G401.6 (cell line): ENCODE measurements around the gene TFCP2L1.

ENCODE experiments used
- FAIRE-seq: peaks from 2 replicates; lab custom pipeline; 2012; peaks lifted over from hg19 to GRCh38; lab: Jason Lieb, UNC

The TFCP2L1 gene

DNA sequence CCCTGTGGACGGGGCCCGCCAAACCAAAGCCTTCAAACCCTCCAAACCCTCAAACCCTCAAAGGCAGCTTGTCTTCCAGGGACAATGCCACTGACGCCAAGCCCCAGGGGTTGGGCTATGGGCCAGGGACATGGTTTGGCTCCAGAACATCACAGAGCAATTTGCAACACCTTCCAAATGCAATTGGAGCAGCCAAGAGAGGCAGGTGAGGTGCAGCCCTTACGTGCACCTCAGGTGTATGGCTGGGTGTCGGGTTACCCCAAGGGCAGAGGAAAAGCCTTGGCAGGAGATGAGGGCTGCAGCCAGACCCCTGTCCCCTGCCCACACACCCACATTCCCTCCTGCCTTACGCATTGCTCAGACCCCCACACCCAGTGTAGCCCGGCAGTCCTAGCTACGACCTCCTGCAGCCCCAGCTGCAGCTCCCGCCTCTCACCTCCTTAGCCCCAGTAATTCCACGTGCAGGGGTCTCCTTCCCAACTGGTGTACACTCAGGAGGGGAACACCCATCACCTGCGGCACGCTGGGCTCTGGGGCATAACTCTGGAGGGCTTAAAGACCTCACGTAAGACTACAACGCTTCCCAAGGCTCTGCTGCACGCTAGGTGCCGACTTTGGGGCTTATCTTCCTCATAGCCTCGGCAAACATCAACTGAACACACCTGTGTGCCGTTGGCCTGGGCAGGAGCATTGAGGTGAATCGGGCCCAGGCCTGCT, 88.7 kb downstream of the TFCP2L1 start:
- no peak for FAIRE-seq

DNA sequence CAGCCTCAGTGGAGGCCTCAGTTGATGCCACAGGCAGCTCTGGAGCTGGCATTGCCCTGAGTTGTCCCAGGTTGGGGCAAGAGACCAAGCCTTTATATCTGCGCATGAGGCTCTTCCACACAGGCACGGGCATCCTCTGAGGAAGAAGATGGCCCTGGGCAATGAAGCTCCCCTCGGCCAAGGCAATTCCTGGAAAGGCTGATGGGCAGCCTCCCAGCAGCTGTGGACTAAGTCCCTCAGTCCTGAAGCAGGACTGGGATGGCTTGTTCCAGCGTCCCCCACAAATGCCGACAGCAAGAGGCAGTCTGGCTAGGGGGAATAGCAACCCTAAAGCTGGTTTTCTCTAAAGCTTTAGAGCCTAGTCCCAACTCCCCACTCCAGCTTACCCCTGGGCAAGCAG, 90.0 kb downstream of the TFCP2L1 start:
- FAIRE-seq: no peak

DNA sequence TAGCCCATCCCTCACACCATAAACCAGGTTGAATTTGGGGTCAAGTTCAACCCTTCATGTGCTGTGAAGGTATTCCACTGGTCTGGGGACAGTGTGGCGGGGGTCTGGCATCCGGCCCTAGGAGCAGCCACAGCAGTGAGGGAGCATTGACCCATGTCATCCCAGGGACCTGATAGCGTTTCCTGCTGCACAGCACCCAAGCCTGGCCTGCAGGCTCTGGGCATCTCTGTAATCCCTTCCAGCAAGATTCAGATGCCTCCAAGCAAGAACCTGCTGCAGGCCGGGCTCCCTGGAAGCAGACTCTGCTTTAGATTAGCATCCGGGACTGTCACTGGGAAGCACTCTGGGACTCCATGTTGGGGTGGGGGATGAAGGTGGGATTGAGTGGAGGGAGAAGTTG, 90.4 kb downstream of the TFCP2L1 start:
- no peak for FAIRE-seq

DNA sequence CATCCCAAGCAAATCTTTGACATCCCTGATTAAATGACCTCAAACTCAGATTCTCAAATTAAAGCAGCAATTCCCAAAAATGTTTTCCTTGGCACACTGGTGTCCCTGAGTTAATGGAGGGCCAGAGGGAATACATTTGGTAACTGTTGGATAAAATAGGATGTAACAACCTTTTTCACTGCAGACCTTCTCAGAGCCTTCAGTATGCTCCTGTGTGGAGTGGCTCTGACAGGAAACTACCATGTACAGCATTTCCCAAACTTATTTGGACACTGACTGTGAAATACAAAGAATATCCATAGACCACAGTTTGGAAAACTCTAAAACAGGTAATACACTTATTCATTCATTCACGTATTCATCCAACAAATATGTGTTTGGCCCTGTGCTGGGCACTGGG, 91.8 kb downstream of the TFCP2L1 start:
- no peak for FAIRE-seq

DNA sequence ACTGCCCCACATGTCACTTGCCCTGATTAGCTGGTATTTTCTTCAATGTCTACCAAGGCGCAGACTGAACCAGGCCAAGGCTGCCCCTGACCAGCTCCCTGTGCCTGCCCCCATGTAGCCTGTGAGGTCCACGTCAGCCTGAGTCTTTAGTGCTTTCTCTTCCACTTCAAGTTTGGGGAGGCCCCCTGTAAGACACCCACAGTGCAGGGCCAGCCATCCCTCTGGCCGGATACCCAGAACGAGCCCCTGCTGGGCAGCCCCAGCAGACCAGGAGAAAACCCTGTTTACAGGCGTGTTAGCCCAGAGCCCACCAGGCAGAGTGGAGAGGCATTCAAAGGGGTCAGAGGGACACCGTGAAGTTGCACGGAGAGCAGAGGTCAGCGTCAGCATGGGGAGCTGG, 92.4 kb downstream of the TFCP2L1 start:
- FAIRE-seq: no peak

DNA sequence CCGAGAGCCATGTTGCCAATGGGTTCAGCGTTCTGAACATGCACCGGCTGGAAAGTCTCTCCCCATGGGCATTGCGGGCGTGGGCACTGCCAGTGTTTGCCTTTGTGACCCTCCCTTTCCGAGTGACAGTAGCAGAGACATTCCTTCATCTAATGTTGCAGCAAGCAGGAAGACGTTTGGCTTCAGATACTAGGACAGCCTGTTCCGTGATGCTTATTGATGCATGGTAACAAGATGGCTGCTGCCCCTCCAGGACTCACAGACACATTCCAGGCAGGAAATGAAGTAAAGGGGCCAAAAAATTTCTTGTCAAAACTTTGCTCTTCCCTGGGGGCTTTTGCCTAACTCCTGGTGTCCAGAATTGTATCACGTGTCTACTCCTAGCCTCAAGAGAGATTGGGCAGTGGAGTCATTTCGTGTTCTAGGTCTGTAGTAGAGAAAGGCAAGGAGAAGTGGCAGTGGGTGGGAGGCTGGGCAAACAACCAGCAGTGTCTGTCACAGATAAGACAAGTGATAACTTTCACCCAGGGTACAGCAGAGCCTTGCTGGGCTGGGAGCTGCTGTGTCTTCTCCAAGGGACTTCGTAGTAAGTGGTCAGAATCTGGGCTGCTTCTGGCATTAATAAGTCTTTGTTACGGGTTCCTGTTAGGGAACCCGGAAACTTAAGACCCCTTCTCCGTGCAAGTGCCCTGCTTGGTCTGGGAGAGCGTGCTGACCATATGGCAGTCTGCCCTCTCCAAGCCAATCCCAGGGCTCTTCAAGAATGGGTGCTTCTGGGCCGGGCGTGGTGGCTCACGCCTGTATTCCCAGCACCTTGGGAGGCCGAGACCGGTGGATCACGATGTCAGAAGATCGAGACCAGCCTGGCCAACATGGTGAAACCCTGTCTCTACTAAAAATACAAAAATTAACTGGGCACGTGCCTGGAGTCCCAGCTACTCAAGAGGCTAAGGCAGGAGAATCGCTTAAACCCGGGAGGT, 93.5 kb downstream of the TFCP2L1 start:
- FAIRE-seq: no peak

DNA sequence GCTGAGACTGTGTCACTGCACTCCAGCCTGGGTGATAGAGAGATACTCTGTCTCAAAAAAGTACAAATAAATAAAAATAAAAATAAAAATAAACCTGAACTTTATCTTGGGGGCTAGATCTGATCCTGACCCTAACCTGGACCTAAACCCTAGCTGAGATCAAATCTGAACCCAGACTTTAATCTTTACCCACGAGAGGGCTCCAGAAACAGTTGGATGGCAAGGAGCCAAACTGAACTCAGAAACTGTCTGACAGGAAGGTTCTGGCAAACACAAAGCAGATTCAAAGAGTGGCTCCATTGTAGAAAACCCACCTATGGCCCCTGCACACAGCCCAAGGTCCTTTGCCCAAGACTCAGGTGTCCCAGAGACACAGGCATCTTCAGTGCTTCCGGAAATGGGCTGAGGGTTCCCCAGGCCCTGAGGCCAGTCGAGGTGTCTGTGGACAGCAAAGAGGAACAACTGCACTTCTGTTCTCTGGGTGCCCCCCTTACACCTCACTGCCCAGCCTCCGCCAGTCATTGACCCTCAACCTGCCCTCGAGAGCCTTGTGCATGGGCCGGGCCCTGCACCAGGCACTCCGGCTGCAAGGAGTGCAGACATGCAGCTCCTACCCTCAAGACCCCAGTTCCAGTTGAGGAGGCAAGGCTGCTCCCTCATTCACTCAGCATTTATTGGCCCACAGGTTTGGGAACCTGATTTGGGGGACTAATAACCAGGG, 95.2 kb downstream of the TFCP2L1 start:
- no peak for FAIRE-seq

DNA sequence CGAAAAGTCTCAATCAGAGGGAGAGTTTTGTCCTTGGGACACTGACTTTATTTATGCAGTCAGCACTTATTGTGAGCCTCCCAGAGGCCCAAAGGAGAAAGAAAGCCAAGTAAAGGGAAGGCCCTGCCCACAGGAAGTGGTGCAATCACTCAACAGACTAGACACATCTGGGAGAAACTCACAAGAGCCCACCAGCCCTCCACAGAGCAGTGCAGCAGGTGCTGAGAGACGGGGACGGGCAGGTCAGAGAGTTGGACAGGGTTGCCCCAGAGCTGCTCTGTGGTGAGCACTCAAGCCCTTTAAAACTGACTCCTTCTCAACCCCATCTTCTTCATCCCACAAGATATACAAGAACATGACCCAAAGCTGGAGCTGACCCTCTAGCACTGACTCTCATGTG, 96.0 kb downstream of the TFCP2L1 start:
- no peak for FAIRE-seq

DNA sequence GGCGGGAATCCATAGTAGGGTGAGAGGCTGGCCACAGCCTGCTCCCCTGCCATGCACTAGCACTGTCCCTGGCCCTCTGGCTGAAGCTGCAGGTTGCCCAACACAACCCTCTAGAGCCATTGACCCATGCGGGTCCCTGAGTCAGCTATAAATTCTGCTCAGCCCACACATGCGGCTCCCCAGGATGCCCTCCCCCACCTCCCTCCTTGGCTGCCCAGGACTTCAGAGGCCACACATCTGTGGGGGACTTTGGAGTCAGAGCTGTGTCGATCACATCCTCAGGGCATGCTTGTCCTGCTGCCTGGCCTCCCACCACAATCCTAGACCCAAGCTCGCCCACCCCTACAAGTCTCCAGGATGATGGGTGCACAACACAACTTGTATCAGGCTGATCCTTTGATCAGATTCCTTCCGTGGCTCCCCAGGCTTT, 97.0 kb downstream of the TFCP2L1 start:
- no peak for FAIRE-seq

DNA sequence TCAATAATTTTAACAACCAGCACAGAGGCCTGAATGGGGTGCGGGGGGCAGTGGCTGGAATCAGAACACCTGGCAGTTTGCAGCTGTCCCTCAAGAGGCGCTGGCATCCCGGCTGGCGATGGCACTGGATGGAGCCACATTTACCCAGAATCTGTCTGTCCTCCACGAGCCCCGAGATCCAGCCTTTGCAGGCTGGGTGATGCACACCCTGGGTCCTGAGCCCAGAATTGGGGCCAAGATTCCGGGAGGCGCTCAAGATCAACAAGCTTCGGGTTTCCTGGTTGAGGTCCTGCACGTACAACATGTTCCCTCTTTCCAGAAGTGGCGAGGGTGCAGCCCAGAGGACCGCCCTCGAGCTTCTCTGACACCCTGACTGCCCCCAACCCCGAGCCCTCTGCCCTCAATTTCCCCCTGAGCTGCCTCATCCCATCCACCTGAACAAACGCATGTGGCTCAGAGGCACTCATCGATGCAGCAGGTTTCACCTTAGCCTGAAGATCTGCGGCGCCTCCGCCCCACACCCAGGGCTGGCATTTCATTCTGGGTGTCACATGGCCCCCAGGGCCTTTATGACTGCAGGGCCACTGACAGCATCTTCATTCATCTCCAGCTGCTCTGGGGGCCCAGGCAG, 97.5 kb downstream of the TFCP2L1 start:
- FAIRE-seq: no peak

DNA sequence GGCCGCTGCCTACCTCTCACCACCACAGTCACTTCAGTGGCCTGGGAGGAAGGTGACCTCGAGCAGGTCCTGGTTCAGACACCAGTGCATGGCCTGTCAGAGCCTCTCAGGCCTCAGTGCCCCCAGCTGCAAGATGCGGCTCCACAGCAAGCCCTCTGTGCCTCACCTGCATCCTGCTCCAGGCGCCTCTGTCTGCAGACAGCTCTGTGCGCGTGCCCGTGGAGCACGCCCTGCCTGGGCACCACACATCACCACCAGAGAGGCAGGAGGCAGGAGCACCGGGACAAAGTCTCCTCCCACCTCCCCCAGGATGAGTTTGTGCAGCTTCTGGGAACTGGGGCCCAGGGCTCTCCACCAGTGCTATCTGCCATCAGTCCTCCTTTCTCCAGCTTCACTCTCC, 98.7 kb downstream of the TFCP2L1 start:
- FAIRE-seq: no peak

DNA sequence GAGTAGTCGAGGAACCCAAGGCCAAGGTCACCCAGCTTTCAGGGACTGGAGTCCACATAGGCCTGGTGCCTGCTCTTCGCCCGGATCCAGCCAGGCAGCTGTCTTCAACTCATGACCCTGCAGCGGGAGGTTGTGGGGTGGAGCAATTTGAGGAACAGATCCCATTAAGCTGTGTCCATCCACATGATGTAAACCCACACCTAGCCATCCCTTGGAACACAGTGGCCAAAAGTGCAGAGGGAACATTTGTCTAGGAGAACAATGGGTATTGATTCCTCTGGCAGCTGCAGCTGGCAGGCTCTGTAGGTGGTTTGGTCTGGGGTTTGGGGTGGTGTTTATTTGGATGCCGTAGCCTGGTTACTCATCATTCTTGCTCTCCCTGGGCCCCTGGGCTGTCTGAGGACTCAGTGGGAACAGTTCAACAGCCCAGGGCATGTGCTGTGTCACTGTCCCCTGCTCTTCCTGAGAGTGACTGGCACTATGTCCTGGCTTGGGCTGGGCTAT, 99.4 kb downstream of the TFCP2L1 start:
- no peak for FAIRE-seq

DNA sequence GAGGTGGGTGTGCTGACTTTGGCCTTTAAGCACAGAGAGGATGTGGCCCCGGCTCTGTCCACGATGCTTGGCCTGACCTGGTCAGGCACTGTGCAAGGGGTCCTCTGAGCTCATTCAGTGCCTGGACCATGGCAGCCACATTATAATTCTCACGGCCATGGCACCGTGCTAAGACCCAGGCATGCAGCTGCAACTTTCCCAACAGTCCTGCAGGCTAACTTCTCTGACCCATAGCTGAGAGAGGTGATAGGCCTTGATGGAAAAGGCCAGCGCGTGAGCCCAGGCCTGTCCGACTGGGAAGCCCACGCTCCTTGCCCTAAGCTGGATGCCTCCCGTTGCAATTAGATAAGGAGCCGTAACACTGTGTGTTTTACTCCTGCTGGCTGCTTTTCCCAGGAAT, 99.9 kb downstream of the TFCP2L1 start:
- FAIRE-seq: no peak

DNA sequence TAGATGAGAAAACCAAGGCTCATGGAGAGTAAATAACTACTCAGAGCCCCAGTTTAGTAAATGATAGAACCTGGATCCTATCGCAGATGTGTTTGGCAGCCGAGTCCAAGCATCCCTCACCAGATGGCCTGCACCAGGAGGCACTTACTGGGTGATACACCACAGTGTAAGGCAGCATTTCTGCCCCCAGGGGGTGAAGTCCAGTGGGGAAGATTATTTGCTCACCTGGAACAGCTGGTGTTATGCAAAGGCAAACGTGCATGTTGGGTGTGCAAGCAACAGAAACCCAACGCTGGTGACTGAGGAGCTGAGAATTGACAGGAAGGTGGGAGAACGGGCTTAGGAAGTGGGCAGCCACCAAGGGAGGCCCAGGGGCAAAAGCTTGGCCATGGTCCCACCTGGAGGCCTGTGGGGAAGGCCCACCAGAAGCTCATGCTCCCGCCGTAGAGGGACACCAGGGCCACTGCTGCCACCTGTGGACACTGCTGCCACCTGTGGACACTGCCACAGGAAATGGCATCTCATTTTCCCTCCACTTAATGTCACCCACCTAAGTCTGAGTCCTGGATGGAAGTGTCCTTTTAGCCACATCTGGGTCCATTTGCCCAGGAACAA, 100.6 kb downstream of the TFCP2L1 start:
- no peak for FAIRE-seq

DNA sequence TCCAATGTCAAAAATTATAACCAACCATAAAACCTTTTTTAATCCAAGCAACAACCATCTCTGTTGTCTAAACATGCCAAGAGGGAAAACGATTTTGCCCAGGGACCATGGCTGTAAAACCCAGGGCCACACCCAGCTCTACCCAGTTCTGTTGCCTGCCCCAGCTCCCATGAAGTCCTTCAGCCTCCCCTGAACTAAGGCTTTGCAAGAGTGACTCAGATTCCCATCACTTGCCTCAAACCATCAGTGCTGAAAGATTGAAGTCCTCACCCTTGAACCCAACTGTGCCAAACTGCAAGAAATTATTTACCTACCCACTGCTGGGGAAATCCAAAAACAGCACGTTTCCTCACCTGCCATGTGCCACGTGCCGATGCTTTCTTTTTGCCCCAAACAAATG, 102.5 kb downstream of the TFCP2L1 start:
- FAIRE-seq: no peak

DNA sequence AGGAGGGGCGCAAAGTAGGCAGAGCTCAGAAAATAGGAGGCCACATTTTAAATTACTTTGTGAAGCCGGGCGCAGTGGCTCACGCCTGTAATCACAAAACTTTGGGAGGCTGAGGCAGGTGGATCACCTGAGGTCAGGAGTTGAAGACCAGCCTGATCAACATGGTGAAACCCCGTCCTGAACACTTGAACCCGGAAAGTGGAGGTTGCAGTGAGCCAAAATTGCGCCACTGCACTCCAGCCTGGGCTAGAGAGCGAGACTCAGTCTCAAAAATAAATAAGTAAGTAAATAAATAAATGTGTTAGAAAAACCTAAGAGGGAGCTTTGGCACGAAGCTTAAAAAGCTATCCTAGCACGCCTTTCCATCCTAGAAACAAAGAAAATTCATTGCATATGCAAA, 105.5 kb downstream of the TFCP2L1 start:
- FAIRE-seq: no peak

DNA sequence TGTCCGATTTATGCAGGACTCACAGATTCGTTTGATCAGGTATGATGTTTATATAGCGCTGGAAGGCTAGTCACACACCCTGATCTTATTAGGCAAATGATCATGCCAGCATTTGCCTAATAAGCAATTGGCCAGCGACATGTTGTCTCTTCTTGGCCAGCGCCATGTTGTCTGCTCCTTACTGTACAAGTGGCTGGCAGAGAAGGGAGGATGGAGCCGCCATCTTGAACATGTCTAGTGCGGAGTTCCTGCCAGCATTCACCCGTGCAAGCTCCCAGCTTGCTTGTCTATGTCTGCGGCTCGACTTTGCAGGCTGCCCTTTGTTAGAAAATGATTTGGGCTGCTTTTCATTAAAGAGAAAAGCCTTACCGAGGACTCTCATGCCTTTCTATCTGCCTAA, 106.3 kb downstream of the TFCP2L1 start:
- FAIRE-seq: no peak

DNA sequence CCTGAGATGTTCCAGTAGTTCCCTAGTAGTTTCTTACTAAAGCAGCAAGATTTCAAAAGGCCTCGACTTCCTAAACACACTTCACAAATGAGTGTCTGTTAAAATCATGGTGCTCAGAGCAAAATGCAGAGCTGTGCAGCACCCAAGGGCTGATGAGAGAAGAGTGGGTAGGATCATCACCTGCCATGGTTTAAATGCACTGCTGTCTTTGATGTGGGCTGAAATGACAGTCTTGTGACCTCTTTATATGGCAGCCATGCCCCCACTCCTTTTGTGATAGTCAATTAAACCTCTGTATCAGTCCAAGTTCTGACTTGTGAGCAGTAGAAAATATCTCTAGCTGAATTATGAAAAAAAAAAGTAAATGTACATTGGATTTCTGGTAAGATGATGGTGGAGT, 107.1 kb downstream of the TFCP2L1 start:
- FAIRE-seq: no peak

DNA sequence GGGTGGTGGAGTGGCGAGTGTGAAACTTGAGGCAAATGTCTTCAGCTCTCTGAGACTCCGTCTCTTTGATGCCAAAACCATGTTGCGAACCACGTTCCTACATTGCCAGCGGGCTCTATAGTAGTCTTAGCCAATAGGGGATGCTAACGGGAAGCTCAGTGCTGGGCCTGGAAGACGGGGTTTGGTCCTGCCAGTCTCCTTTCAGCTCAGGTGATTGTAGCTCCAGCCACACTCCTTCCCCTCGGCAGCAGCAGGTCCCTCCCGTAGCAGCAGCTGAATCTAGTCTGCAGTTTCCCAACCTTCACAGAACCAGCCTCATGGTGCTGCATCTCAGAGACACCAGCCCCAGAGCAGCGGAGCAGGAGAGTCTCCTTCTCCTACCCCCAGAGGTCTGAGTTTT, 109.7 kb downstream of the TFCP2L1 start:
- no peak for FAIRE-seq

DNA sequence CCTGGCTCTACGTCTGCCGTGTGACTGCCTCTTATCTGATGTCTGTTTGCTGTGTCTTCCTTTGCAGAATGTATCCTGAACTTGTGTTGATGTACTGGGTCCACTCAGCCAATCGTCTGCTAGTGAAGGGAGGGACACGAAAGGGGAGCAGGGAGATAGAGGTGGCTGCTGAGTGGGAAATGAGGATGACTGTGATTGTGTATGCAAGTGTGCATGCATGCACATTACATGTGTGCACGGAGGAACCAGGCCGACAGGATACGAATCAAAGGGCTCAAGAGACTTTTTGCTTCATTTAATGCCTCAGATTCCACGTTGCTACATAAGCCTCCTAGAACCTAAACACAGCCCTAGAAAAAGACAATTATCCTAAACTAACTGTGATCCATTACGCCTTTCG, 111.2 kb downstream of the TFCP2L1 start:
- FAIRE-seq: no peak

DNA sequence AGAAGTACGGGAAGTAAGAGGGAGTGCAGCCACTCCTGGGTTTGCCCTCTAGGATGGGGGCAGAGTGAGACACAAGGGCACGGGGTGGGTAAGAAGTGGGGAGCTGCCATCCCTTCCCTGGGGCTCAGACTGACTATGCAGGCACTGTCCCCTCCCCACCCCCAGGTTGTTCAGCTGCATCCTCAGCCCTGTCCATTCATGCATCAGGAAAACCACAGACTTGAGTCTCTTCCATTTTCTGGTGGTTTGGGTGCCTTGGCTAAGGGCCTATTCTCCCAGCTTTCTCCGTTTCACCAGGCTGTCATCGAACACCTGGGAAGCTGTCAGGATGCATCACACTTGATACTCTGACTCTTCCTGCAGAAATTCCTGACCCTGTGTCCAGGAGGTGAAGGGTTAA, 111.9 kb downstream of the TFCP2L1 start:
- no peak for FAIRE-seq

DNA sequence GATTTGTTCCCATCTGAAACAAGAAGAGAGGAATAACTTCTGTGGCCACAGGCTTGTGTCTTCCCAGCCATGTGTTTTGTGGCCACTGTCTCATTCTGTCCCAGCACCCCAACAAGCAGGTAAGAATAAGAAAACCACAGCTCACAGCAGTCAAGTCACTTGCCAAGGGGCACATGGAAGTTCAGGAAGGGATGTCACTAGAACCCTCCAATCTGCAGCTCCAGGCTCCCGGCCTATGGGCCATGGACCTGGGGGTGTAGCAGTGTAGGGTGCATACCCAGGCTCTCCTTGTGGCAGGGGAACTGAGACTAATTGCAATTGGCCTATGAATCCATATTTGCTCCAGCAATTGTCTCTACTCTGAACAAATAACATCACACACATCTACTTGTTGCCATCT, 112.5 kb downstream of the TFCP2L1 start:
- FAIRE-seq: no peak
